Neural progenitor cell (in vitro differentiated cells): ENCODE data around the gene DHX34. TPM values are rescaled to one million over a fixed set of nuclear protein-coding genes. Genes with fewer than 3 reads are reported as not detected.
A peak's percentile ranks its signal among the peaks of the same experiment; 100 is the strongest.

ENCODE experiments used
- DNase-seq: peaks from one replicate; pipeline ENCODE4 v3.0.0-alpha.2; 2016; ENCODE audit warnings: low spot score
- H2AFZ ChIP-seq: fragments of 200-600 bp; sonication (generic); replicated peaks from 2 replicates; pipeline ENCODE4 v1.6.1; 2016; ENCODE audit warnings: antibody characterized with exemption
- H3F3A ChIP-seq: fragments of 200-600 bp; sonication (generic); 2 replicates; pipeline ENCODE4 v1.6.1; 2016; ENCODE audit warnings: antibody characterized with exemption, low read depth
- H3K27ac ChIP-seq: fragments of 200-600 bp; sonication (generic); 2 replicates; pipeline ENCODE4 v1.5.1; 2016; ENCODE audit warnings: mild to moderate bottlenecking
- H3K27me3 ChIP-seq: fragments of 200-600 bp; sonication (generic); 2 replicates; pipeline ENCODE4 v1.6.1; 2016; ENCODE audit warnings: mild to moderate bottlenecking, moderate library complexity
- H3K36me3 ChIP-seq: fragments of 200-600 bp; sonication (generic); 2 replicates; pipeline ENCODE4 v1.5.1; 2016
- H3K4me1 ChIP-seq: fragments of 200-600 bp; sonication (generic); 2 replicates; pipeline ENCODE4 v1.6.1; 2016; ENCODE audit warnings: mixed run types
- H3K4me2 ChIP-seq: fragments of 200-600 bp; sonication (generic); 2 replicates; pipeline ENCODE4 v1.6.1; 2016
- H3K4me3 ChIP-seq: fragments of 200-600 bp; sonication (generic); 2 replicates; pipeline ENCODE4 v1.5.1; 2016
- H3K79me2 ChIP-seq: fragments of 200-600 bp; sonication (generic); 2 replicates; pipeline ENCODE4 v1.6.1; 2016; ENCODE audit warnings: low read depth
- H3K9ac ChIP-seq: fragments of 200-600 bp; sonication (generic); 2 replicates; pipeline ENCODE4 v1.6.1; 2016
- H3K9me3 ChIP-seq: fragments of 200-600 bp; sonication (generic); 2 replicates; pipeline ENCODE4 v1.5.1; 2016; ENCODE audit warnings: low read depth
- H4K20me1 ChIP-seq: fragments of 200-600 bp; sonication (generic); 2 replicates; pipeline ENCODE4 v1.6.1; 2016; ENCODE audit warnings: low read depth
- H3K27ac Mint-ChIP-seq: 3 replicates; pipeline ENCODE4 v1.8.0; 2021; ENCODE audit warnings: mixed read lengths
- H3K27me3 Mint-ChIP-seq: 2 replicates; pipeline ENCODE4 v1.8.0; 2022; ENCODE audit warnings: low read depth, mild to moderate bottlenecking, inconsistent platforms, moderate library complexity, mixed read lengths; ENCODE audit not compliant: insufficient read depth
- H3K36me3 Mint-ChIP-seq: 3 replicates; pipeline ENCODE4 v1.8.0; 2021; ENCODE audit warnings: mixed read lengths
- H3K4me1 Mint-ChIP-seq: 3 replicates; pipeline ENCODE4 v1.8.0; 2021; ENCODE audit warnings: mixed read lengths
- H3K4me3 Mint-ChIP-seq: 3 replicates; pipeline ENCODE4 v1.8.0; 2021; ENCODE audit warnings: mild to moderate bottlenecking, moderate library complexity, mixed read lengths
- H3K9me3 Mint-ChIP-seq: 3 replicates; pipeline ENCODE4 v1.8.0; 2020; ENCODE audit warnings: mixed read lengths
- CTCF ChIP-seq: fragments of 200-600 bp; sonication (generic); IDR thresholded peaks from 2 replicates; pipeline ENCODE4 v1.5.1; 2017; ENCODE audit warnings: antibody characterized with exemption, mild to moderate bottlenecking
- EZH2 ChIP-seq: fragments of 200-600 bp; sonication (generic); IDR thresholded peaks from 2 replicates; pipeline ENCODE4 v1.6.1; 2017; ENCODE audit warnings: antibody characterized with exemption, mild to moderate bottlenecking, moderate library complexity
- EZH2phosphoT487 ChIP-seq: fragments of 200-600 bp; sonication (generic); IDR thresholded peaks from 2 replicates; pipeline ENCODE4 v1.6.1; 2017; ENCODE audit warnings: antibody characterized with exemption
- total RNA-seq: library from RNA; depleted of rRNA; stranded (reverse); fragments of >200 nt; gene quantifications from 2 replicates; pipeline ENCODE4 v1.2.3, GENCODE V29; 2015; ENCODE audit warnings: low replicate concordance

Gene DHX34
- total RNA-seq, 1 donor from 2014 or later: 12.3 TPM

GRCh38 chr19:47418692-47419029, 69.5 kb downstream of the DHX34 start:
- Mint-ChIP-seq H3K9me3 (no peaks in the 10 kb centered on the region), H3K36me3 (peaks cover 11% of the 10 kb centered on the region), H3K4me1 (peaks cover 49% of the 10 kb centered on the region), H3K27ac (no peak overlapping the region), H3K4me3 (peak overlapping the region; percentile 91), H3K27me3 (peaks cover 27% of the 10 kb centered on the region)
- Histone ChIP-seq H3K4me1 (peaks cover 45% of the 10 kb centered on the region), H3K4me2 (peak overlapping the region; percentile 96), H3K4me3 (peak overlapping the region; percentile 57), H3K36me3 (no peaks in the 10 kb centered on the region), H3K27me3 (peaks cover 64% of the 10 kb centered on the region), H3K9ac (no peak overlapping the region), H3F3A (peaks cover 32% of the 10 kb centered on the region), H2AFZ (no peak overlapping the region), H3K27ac (no peak overlapping the region), H3K79me2 (no peaks in the 10 kb centered on the region), H4K20me1 (peaks cover 29% of the 10 kb centered on the region), H3K9me3 (no peaks in the 10 kb centered on the region)
- TF ChIP-seq EZH2phosphoT487: no peak
- no peak for TF ChIP-seq CTCF
- no peak for TF ChIP-seq EZH2
- no peak for DNase-seq

DNA sequence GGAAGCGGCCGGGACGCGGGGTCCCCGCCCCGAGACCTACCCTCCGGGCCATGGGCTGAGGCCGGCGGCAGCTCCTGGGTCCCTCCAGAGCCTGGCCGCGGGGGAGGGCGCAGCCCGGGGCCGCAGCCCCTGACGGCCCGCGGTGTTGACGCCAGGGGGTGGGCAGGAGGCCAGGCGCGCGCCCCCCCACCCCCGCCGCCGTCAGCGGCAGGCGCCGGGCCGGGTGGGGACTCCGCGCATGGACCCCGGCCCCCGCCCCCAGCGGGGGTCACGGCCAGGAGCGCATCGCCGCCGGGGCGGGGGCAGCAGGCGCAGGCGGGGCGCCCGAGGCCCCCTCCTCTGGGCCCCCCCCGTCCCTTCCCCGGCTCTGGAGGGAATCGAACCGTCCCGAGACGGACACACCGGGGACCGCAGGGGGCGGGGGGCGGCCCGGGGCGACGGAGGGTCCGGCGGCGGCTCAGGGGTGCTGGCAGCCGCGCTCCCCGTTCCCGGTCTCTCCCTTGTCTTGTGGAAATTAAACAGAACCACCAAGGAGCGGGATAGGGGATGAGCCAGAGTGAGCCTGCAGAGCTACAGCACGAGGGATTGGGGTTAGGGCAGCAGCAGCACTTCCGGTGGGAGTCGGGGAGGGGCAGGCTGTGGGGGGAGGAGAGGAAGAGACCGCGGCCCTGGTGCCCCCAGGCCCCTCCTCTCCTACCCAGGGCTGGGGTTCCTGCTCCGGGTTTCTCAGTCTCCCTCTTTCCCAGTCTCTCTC, 70.1 kb downstream of the DHX34 start, which contains the start of gene MEIS3:
Gene MEIS3, minus strand, starts transcription at position 498 of the 754 bp plus-strand sequence. Its CDS starts 446 bp downstream, at position 52.
- peak; percentile 74 for DNase-seq
- Histone ChIP-seq H3K4me2 (peak within 1 kb of the TSS; percentile 96), H3K4me3 (peak within 1 kb of the TSS; percentile 57), H2AFZ (no peak within 1 kb of the TSS), H3K9me3 (no peaks in the 10 kb centered on the region), H3K36me3 (no peaks in the 10 kb centered on the region), H3F3A (peaks cover 32% of the 10 kb centered on the region), H3K27ac (no peak within 1 kb of the TSS), H3K9ac (no peak within 1 kb of the TSS), H3K79me2 (no peaks in the 10 kb centered on the region), H3K27me3 (peaks cover 64% of the 10 kb centered on the region), H3K4me1 (peaks cover 45% of the 10 kb centered on the region), H4K20me1 (peaks cover 29% of the 10 kb centered on the region)
- Mint-ChIP-seq H3K9me3 (no peaks in the 10 kb centered on the region), H3K27ac (peak within 1 kb of the TSS; percentile 91), H3K4me3 (peak within 1 kb of the TSS; percentile 91), H3K4me1 (peaks cover 49% of the 10 kb centered on the region), H3K27me3 (peaks cover 24% of the 10 kb centered on the region), H3K36me3 (peaks cover 7% of the 10 kb centered on the region)
- TF ChIP-seq EZH2: no peak
- TF ChIP-seq EZH2phosphoT487: no peak
- no peak for TF ChIP-seq CTCF

DNA sequence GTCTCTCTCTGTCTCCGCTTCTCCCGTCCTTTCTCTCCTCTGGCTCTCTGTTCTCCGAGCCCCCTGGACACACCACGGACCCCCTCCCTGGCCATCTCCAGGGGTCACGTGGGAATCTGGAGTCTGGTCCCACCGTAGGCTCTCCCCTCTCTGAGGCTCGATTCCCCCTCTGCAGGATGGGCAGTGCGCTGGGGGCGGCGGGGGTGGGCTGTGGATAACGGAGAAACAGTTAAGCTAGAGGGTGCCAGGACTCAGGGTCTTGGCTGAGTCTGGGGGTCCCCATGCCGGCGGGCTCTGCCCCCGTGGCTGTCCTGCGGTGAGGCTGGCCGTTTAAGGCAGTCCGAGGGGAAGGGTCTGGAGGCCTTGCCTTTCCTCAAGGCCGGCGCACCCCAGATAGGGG, 70.7 kb downstream of the DHX34 start:
- H3K4me1 ChIP-seq: peaks cover 45% of the 10 kb centered on the region
- peak overlapping the region; percentile 57 for H3K4me3 ChIP-seq
- H3K27ac ChIP-seq: no peak overlapping the region
- TF ChIP-seq EZH2 (no peak), EZH2phosphoT487 (no peak), CTCF (no peak)
- H3K27me3 ChIP-seq: peaks cover 64% of the 10 kb centered on the region
- peak overlapping the region; percentile 96 for H3K4me2 ChIP-seq
- peaks cover 29% of the 10 kb centered on the region for H4K20me1 ChIP-seq
- no peak overlapping the region for H3K9ac ChIP-seq
- Mint-ChIP-seq H3K4me3 (peak overlapping the region; percentile 76), H3K4me1 (peaks cover 51% of the 10 kb centered on the region), H3K36me3 (peaks cover 5% of the 10 kb centered on the region), H3K27me3 (peaks cover 25% of the 10 kb centered on the region), H3K27ac (peak overlapping the region; percentile 82), H3K9me3 (no peaks in the 10 kb centered on the region)
- no peaks in the 10 kb centered on the region for H3K9me3 ChIP-seq
- no peak overlapping the region for H2AFZ ChIP-seq
- DNase-seq: peak; percentile 33
- peaks cover 32% of the 10 kb centered on the region for H3F3A ChIP-seq
- H3K79me2 ChIP-seq: no peaks in the 10 kb centered on the region
- no peaks in the 10 kb centered on the region for H3K36me3 ChIP-seq
